ENCODE measurements around the gene ENOPH1.

The ENOPH1 gene

DNA sequence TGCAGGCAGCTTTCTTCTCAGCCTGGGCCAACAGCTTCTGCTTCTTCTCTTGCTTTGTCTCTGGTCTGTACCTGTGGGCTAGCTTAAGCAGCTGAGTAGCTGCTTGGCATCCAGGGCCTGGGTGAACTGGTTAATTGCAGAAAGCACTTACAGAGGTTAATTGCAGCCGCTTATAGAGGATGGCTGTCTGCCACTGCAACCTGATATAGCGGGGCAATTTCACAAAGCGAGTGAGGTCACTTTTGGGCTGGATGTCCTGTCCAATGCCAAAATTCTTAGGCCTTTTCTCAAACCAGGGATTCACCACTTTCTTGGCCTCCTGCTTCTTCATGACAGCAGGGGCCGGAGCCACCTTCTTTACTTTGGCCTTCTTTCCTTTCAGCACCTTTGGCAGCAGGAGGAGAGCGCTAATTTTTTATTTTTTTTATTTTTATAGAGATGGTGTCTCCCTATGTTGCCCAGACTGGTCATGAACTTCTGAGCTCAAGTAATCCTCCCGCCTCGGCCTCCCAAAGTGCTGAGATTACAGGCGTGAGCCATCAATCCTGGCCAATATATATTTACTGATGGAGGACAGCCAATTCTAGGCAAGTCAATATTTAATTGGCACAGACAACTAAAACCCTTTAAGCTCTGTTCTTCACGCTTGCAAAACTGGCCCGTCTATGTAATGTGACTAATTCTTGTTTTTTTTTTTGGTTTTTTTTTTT is 61.0 kb downstream of the ENOPH1 start:
- no peaks in the 10 kb centered on the region for H3K9me3 ChIP-seq (ENCODE audit: control insufficient read depth, insufficient read depth, low read depth, low read length)
- ChIA-PET POLR2A (no interaction called here), CTCF (interaction anchor here (0.6 to 0.7 kb wide), 3 partner anchors 10 to 1120 kb away, joined by 3 to 4 read pairs (median 3); no protein-coding TSS in a partner anchor)
- no peaks in the 10 kb centered on the region for H3K4me1 ChIP-seq (ENCODE audit: control insufficient read depth, insufficient read depth, low read length)
- no peaks in the 10 kb centered on the region for H3K36me3 ChIP-seq (ENCODE audit: control insufficient read depth in 2 of 2, insufficient read depth in 1 of 2, low read length in 2 of 2)
- H3K4me3 ChIP-seq (ENCODE audit: low read depth, low read length): no peak overlapping the region
- H3K27ac ChIP-seq (ENCODE audit: extremely low read depth, low read depth, low read length): no peak overlapping the region
- TF ChIP-seq GLIS2 (tag by site-specific recombination; IDR thresholded peaks at IDR 0.05): no peak
- no peak for TF ChIP-seq ZNF610 (tag by site-specific recombination; IDR thresholded peaks at IDR 0.05; ENCODE audit: borderline replicate concordance)
- TF ChIP-seq ZNF670 (tag by site-specific recombination; IDR thresholded peaks at IDR 0.05; ENCODE audit: low read depth): no peak
- TF ChIP-seq ZNF202 (tag by site-specific recombination; IDR thresholded peaks at IDR 0.05; ENCODE audit: borderline replicate concordance): no peak
- TF ChIP-seq ZNF629 (tag by site-specific recombination; IDR thresholded peaks at IDR 0.05): peak; percentile 73
- no peak for TF ChIP-seq ZNF660 (tag by site-specific recombination; IDR thresholded peaks at IDR 0.05)
- no peak for TF ChIP-seq ZNF677 (tag by site-specific recombination; IDR thresholded peaks at IDR 0.05)
- peak; percentile 38; the same call in 1 of the 2 replicates for TF ChIP-seq ZEB2 (tag by site-specific recombination; IDR thresholded peaks at IDR 0.05)
- TF ChIP-seq ZNF324 (tag by site-specific recombination; IDR thresholded peaks at IDR 0.05): 0 out of 2 replicates have a peak, but pooled peaks have one; percentile 40
- no peak for TF ChIP-seq TCF7L2 (IDR thresholded peaks at IDR 0.05; ENCODE audit: borderline replicate concordance, low read depth, low read length)
- no peak for TF ChIP-seq ZNF621 (tag by site-specific recombination; IDR thresholded peaks at IDR 0.05)
- TF ChIP-seq, protein P1, sequence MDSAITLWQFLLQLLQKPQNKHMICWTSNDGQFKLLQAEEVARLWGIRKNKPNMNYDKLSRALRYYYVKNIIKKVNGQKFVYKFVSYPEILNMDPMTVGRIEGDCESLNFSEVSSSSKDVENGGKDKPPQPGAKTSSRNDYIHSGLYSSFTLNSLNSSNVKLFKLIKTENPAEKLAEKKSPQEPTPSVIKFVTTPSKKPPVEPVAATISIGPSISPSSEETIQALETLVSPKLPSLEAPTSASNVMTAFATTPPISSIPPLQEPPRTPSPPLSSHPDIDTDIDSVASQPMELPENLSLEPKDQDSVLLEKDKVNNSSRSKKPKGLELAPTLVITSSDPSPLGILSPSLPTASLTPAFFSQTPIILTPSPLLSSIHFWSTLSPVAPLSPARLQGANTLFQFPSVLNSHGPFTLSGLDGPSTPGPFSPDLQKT (IDR thresholded peaks at IDR 0.05; ENCODE audit: borderline replicate concordance, low read depth, low read length): no peak
- TF ChIP-seq, protein P2, sequence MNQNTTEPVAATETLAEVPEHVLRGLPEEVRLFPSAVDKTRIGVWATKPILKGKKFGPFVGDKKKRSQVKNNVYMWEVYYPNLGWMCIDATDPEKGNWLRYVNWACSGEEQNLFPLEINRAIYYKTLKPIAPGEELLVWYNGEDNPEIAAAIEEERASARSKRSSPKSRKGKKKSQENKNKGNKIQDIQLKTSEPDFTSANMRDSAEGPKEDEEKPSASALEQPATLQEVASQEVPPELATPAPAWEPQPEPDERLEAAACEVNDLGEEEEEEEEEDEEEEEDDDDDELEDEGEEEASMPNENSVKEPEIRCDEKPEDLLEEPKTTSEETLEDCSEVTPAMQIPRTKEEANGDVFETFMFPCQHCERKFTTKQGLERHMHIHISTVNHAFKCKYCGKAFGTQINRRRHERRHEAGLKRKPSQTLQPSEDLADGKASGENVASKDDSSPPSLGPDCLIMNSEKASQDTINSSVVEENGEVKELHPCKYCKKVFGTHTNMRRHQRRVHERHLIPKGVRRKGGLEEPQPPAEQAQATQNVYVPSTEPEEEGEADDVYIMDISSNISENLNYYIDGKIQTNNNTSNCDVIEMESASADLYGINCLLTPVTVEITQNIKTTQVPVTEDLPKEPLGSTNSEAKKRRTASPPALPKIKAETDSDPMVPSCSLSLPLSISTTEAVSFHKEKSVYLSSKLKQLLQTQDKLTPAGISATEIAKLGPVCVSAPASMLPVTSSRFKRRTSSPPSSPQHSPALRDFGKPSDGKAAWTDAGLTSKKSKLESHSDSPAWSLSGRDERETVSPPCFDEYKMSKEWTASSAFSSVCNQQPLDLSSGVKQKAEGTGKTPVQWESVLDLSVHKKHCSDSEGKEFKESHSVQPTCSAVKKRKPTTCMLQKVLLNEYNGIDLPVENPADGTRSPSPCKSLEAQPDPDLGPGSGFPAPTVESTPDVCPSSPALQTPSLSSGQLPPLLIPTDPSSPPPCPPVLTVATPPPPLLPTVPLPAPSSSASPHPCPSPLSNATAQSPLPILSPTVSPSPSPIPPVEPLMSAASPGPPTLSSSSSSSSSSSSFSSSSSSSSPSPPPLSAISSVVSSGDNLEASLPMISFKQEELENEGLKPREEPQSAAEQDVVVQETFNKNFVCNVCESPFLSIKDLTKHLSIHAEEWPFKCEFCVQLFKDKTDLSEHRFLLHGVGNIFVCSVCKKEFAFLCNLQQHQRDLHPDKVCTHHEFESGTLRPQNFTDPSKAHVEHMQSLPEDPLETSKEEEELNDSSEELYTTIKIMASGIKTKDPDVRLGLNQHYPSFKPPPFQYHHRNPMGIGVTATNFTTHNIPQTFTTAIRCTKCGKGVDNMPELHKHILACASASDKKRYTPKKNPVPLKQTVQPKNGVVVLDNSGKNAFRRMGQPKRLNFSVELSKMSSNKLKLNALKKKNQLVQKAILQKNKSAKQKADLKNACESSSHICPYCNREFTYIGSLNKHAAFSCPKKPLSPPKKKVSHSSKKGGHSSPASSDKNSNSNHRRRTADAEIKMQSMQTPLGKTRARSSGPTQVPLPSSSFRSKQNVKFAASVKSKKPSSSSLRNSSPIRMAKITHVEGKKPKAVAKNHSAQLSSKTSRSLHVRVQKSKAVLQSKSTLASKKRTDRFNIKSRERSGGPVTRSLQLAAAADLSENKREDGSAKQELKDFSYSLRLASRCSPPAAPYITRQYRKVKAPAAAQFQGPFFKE (tag by site-specific recombination; IDR thresholded peaks at IDR 0.05; ENCODE audit: borderline replicate concordance): no peak
- TF ChIP-seq ZNF707 (tag by site-specific recombination; IDR thresholded peaks at IDR 0.05): no peak
- peak; percentile 50; the same call in 1 of the 2 replicates for TF ChIP-seq ZNF366 (tag by site-specific recombination; conservative IDR thresholded peaks at IDR 0.05)
- no peak for TF ChIP-seq ZNF791 (tag by site-specific recombination; IDR thresholded peaks at IDR 0.05)
- TF ChIP-seq, protein P3, sequence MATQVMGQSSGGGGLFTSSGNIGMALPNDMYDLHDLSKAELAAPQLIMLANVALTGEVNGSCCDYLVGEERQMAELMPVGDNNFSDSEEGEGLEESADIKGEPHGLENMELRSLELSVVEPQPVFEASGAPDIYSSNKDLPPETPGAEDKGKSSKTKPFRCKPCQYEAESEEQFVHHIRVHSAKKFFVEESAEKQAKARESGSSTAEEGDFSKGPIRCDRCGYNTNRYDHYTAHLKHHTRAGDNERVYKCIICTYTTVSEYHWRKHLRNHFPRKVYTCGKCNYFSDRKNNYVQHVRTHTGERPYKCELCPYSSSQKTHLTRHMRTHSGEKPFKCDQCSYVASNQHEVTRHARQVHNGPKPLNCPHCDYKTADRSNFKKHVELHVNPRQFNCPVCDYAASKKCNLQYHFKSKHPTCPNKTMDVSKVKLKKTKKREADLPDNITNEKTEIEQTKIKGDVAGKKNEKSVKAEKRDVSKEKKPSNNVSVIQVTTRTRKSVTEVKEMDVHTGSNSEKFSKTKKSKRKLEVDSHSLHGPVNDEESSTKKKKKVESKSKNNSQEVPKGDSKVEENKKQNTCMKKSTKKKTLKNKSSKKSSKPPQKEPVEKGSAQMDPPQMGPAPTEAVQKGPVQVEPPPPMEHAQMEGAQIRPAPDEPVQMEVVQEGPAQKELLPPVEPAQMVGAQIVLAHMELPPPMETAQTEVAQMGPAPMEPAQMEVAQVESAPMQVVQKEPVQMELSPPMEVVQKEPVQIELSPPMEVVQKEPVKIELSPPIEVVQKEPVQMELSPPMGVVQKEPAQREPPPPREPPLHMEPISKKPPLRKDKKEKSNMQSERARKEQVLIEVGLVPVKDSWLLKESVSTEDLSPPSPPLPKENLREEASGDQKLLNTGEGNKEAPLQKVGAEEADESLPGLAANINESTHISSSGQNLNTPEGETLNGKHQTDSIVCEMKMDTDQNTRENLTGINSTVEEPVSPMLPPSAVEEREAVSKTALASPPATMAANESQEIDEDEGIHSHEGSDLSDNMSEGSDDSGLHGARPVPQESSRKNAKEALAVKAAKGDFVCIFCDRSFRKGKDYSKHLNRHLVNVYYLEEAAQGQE (tag by site-specific recombination; IDR thresholded peaks at IDR 0.05): no peak
- TF ChIP-seq SP7 (tag by site-specific recombination; IDR thresholded peaks at IDR 0.05): peak; percentile 62
- no peak for TF ChIP-seq MYNN (tag by site-specific recombination; IDR thresholded peaks at IDR 0.05; ENCODE audit: borderline replicate concordance)
- no peak for TF ChIP-seq ZNF548 (tag by site-specific recombination; IDR thresholded peaks at IDR 0.05)
- TF ChIP-seq HOXC10 (CRISPR knock-in tag; IDR thresholded peaks at IDR 0.05): no peak
- TF ChIP-seq SCRT2 (tag by site-specific recombination; IDR thresholded peaks at IDR 0.05): no peak
- TF ChIP-seq ZNF423 (tag by site-specific recombination; IDR thresholded peaks at IDR 0.05): no peak
- TF ChIP-seq, protein P4, sequence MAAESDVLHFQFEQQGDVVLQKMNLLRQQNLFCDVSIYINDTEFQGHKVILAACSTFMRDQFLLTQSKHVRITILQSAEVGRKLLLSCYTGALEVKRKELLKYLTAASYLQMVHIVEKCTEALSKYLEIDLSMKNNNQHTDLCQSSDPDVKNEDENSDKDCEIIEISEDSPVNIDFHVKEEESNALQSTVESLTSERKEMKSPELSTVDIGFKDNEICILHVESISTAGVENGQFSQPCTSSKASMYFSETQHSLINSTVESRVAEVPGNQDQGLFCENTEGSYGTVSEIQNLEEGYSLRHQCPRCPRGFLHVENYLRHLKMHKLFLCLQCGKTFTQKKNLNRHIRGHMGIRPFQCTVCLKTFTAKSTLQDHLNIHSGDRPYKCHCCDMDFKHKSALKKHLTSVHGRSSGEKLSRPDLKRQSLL (tag by site-specific recombination; IDR thresholded peaks at IDR 0.05): no peak
- TF ChIP-seq ZNF571 (tag by site-specific recombination; IDR thresholded peaks at IDR 0.05): no peak

Data from HEK293 (cell line).